ENCODE results near the gene RBFOX2.
"Not testable (repeated sequence)": the region's sequence is repeated elsewhere in the genome, so short reads cannot be mapped to it uniquely, and the experiment has no call there.

Gene RBFOX2

GRCh38 chr22:36028646-36029405 lies at the start of gene RBFOX2:
Gene RBFOX2, minus strand, starts transcription at chr22:36028824. Its CDS starts 399 bp downstream, at chr22:36028425.
- DNase-seq = peak; percentile 50 to 97 (median 92)

- DNase-seq = peak in 3 of 14 donors; percentile 3 to 9 (median 6)
These were observed 48.6 kb upstream of the RBFOX2 start for GRCh38 chr22:36077271-36077670.

- no peak for DNase-seq
These were observed 47.1 kb upstream of the RBFOX2 start for GRCh38 chr22:36075724-36076123.

- DNase-seq = no peak
These were observed 46.6 kb upstream of the RBFOX2 start for GRCh38 chr22:36075230-36075629.

GRCh38 chr22:36073476-36073875 lies 44.9 kb upstream of the RBFOX2 start:
- no peak for DNase-seq

- DNase-seq = not testable (repeated sequence)
These were observed 42.0 kb upstream of the RBFOX2 start for GRCh38 chr22:36070645-36071044.

GRCh38 chr22:36069368-36069767 lies 40.7 kb upstream of the RBFOX2 start:
- no peak for DNase-seq

- DNase-seq = no peak
These were observed 40.2 kb upstream of the RBFOX2 start for GRCh38 chr22:36068776-36069344.

- no peak for DNase-seq
These were observed 38.6 kb upstream of the RBFOX2 start for GRCh38 chr22:36067235-36067558.

GRCh38 chr22:36065775-36066544 lies 37.3 kb upstream of the RBFOX2 start:
- peak; percentile 40 to 89 (median 78) for DNase-seq

GRCh38 chr22:36065462-36065774 lies 36.8 kb upstream of the RBFOX2 start:
- DNase-seq = peak in 2 of 14 donors; percentile 53 to 55

GRCh38 chr22:36064358-36064757 lies 35.7 kb upstream of the RBFOX2 start:
- no peak for DNase-seq

- DNase-seq = no peak
These were observed 28.4 kb upstream of the RBFOX2 start for GRCh38 chr22:36056980-36057379.

- no peak for DNase-seq
These were observed 27.0 kb upstream of the RBFOX2 start for GRCh38 chr22:36055376-36056295.

- not testable (repeated sequence) for DNase-seq
These were observed 25.8 kb upstream of the RBFOX2 start for GRCh38 chr22:36054446-36054845.

- DNase-seq = no peak
These were observed 24.9 kb upstream of the RBFOX2 start for GRCh38 chr22:36053242-36054147.

GRCh38 chr22:36052505-36052941 lies 23.9 kb upstream of the RBFOX2 start:
- no peak for DNase-seq

GRCh38 chr22:36049678-36049997 lies 21.0 kb upstream of the RBFOX2 start:
- no peak for DNase-seq

GRCh38 chr22:36048911-36049677 lies 20.5 kb upstream of the RBFOX2 start:
- no peak for DNase-seq

- not testable (repeated sequence) for DNase-seq
These were observed 15.9 kb upstream of the RBFOX2 start for GRCh38 chr22:36044517-36044916.

- DNase-seq = no peak
These were observed 13.6 kb upstream of the RBFOX2 start for GRCh38 chr22:36042240-36042639.

Measured in C1 segment of cervical spinal cord (tissue), 14 donors.